PC-9 (cell line): Measurements from ENCODE around the gene LCN10. TPM values are rescaled to one million over a fixed set of nuclear protein-coding genes. Genes with fewer than 3 reads are reported as not detected.

Source experiments
- BruUV-seq: library from RNA; stranded (reverse); fragments of 400-500 nt; replicated peaks from 2 replicates; lab custom pipeline; 2021; lab: Mats Ljungman, UMichigan
- CTCF ChIA-PET: fragments of 300-600 bp; sonication (Branson Sonifier 250); formaldehyde crosslinking; loops from one replicate; lab custom pipeline; 2022; ENCODE audit warnings: antibody characterized with exemption; lab: Charles Lee
- POLR2A ChIA-PET: fragments of 300-600 bp; sonication (Branson Sonifier 250); formaldehyde crosslinking; loops from one replicate; lab custom pipeline; 2022; ENCODE audit warnings: antibody characterized with exemption; ENCODE audit not compliant: unreplicated experiment; lab: Charles Lee
- DNase-seq, 2 experiments: peaks; one replicate each; pipeline versions ENCODE4 v3.0.0 to v3.0.0-alpha.2; 2015 to 2022; ENCODE audit warnings: mixed read lengths in 1 of 2
- H2AFZ ChIP-seq: fragments of 200-600 bp; sonication (generic); 2 replicates; pipeline ENCODE4 v1.8.1; 2017; ENCODE audit warnings: antibody characterized with exemption
- H3F3A ChIP-seq: fragments of 200-600 bp; sonication (generic); 2 replicates; pipeline ENCODE4 v1.8.1; 2017; ENCODE audit warnings: antibody characterized with exemption, mild to moderate bottlenecking, low read depth; ENCODE audit not compliant: insufficient read depth
- H3K27ac ChIP-seq: fragments of 200-600 bp; sonication (generic); 2 replicates; pipeline ENCODE4 v1.6.1; 2016; ENCODE audit warnings: mixed run types
- H3K27me3 ChIP-seq: fragments of 200-600 bp; sonication (generic); 2 replicates; pipeline ENCODE4 v1.6.1; 2016; ENCODE audit warnings: low read depth, mixed run types; ENCODE audit not compliant: insufficient read depth
- H3K36me3 ChIP-seq: fragments of 200-600 bp; sonication (generic); 2 replicates; pipeline ENCODE4 v1.6.1; 2016; ENCODE audit warnings: low read depth, mixed run types
- H3K4me1 ChIP-seq: fragments of 200-600 bp; sonication (generic); replicated peaks from 2 replicates; pipeline ENCODE4 v1.6.1; 2016; ENCODE audit warnings: mixed run types; ENCODE audit not compliant: insufficient read depth
- H3K4me2 ChIP-seq: fragments of 200-600 bp; sonication (generic); 2 replicates; pipeline ENCODE4 v1.6.1; 2017; ENCODE audit warnings: mixed run types
- H3K4me3 ChIP-seq: fragments of 200-600 bp; sonication (generic); 2 replicates; pipeline ENCODE4 v1.6.1; 2016; ENCODE audit warnings: mixed run types
- H3K79me2 ChIP-seq: fragments of 200-600 bp; sonication (generic); 2 replicates; pipeline ENCODE4 v1.6.1; 2017; ENCODE audit warnings: low read depth, mixed run types
- H3K9me2 ChIP-seq: fragments of 200-600 bp; sonication (generic); 2 replicates; pipeline ENCODE4 v1.8.1; 2017; ENCODE audit warnings: mild to moderate bottlenecking; ENCODE audit not compliant: insufficient read depth
- H3K9me3 ChIP-seq: fragments of 200-600 bp; sonication (generic); 2 replicates; pipeline ENCODE4 v1.8.1; 2016; ENCODE audit warnings: low read depth; ENCODE audit not compliant: insufficient read depth
- H4K20me1 ChIP-seq: fragments of 200-600 bp; sonication (generic); 2 replicates; pipeline ENCODE4 v1.8.1; 2017; ENCODE audit not compliant: insufficient read depth
- CTCF ChIP-seq: fragments of 200-600 bp; sonication (generic); conservative IDR thresholded peaks from 2 replicates; pipeline ENCODE4 v1.6.1; 2017; ENCODE audit warnings: mixed run types, antibody characterized with exemption, mild to moderate bottlenecking, moderate library complexity
- EZH2 ChIP-seq: fragments of 200-600 bp; sonication (generic); IDR thresholded peaks from 2 replicates; pipeline ENCODE4 v1.8.0; 2017; ENCODE audit warnings: antibody characterized with exemption, low read depth
- intact Hi-C: fragments of 100-400 bp; cut with micrococcal nuclease; formaldehyde crosslinking; loops from one replicate; pipeline ENCODE4 v1.10.0; 2022; ENCODE audit not compliant: unreplicated experiment
- total RNA-seq: library from RNA; stranded (reverse); gene quantifications from 2 replicates; pipeline ENCODE4 v1.2.3, GENCODE V29; 2021

Gene LCN10
- total RNA-seq, 1 experiment from 2014 or later: 0.94 TPM

DNA sequence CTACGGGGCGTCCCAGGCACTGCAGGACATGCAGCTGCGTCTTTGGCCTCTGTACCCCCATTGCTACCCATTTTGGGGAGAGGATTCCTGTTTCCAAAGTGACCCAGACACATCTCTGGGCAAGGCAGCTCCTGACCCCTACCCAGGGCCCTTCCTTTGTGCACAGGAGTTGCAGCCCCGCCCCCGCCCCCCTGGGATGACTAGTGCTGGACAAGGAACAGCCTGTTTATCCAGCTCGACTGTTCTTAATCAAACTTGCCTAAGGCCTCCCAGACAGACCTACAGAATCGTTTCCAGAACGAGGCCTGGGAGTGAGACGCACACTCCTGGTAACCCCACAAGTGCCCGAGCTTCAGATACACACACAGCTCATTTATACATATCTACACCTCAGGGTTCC lies 17.1 kb downstream of the LCN10 start:
- peaks cover 79% of the 10 kb centered on the region for H3F3A ChIP-seq
- no peak overlapping the region for H2AFZ ChIP-seq
- CTCF ChIA-PET: no interaction called here
- H3K9me3 ChIP-seq: no peaks in the 10 kb centered on the region
- intact Hi-C loops: loop anchor here (2.0 to 10.0 kb wide), 2 partner anchors 31 to 51 kb away; no protein-coding TSS in a partner anchor
- peak overlapping the region; percentile 98 for H3K4me2 ChIP-seq
- peaks cover 27% of the 10 kb centered on the region for H3K4me1 ChIP-seq
- H3K4me3 ChIP-seq: peak overlapping the region; percentile 99; the same call in 1 of the 2 replicates
- peaks cover 34% of the 10 kb centered on the region for H3K36me3 ChIP-seq
- no peak for TF ChIP-seq EZH2
- no peak for TF ChIP-seq CTCF
- peaks cover 61% of the 10 kb centered on the region for H3K79me2 ChIP-seq
- DNase-seq: no peak
- peak overlapping the region; percentile 17; the same call in 1 of the 2 replicates for H3K27ac ChIP-seq
- BruUV-seq: no TSS peak
- no peaks in the 10 kb centered on the region for H3K9me2 ChIP-seq
- no peaks in the 10 kb centered on the region for H3K27me3 ChIP-seq
- peaks cover 68% of the 10 kb centered on the region for H4K20me1 ChIP-seq
- POLR2A ChIA-PET: interaction anchor here (0.6 kb wide), 2 partner anchors 49 to 222 kb away, joined by 3 to 4 read pairs; no protein-coding TSS in a partner anchor

DNA sequence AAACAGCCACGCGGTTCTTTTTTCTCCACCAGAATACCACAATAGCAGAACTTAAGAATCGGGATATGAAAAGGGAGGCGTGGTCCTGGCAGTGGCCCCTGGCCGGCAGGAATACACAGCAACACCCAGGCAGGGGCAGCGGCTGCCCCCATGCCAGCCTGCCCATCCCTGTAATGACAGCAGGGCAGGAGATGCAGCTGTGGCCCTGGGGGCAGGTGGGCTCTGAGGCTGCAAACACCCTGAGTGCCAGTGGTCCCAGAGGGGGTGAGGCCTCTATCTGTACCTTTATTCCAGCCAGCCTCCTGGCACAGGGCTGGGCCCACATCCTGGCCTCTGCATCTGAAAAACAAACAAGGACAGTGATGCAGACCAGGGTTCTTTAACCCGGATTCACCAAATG lies 18.0 kb downstream of the LCN10 start:
- Histone ChIP-seq H3K27ac (no peak overlapping the region), H3K27me3 (no peaks in the 10 kb centered on the region), H4K20me1 (peaks cover 72% of the 10 kb centered on the region), H3K9me3 (no peaks in the 10 kb centered on the region), H3K4me2 (0 out of 2 replicates have a peak overlapping the region, but pooled peaks have one; percentile 7), H3K9me2 (no peaks in the 10 kb centered on the region), H3K4me1 (peaks cover 27% of the 10 kb centered on the region), H3F3A (peaks cover 75% of the 10 kb centered on the region), H3K36me3 (peaks cover 34% of the 10 kb centered on the region), H3K79me2 (peaks cover 53% of the 10 kb centered on the region), H2AFZ (no peak overlapping the region), H3K4me3 (no peak overlapping the region)
- intact Hi-C loops: loop anchor here (10.0 kb wide), 1 partner anchor 50 kb away; no protein-coding TSS in a partner anchor
- ChIA-PET POLR2A (no interaction called here), CTCF (no interaction called here)
- BruUV-seq: no TSS peak
- no peak for DNase-seq
- TF ChIP-seq CTCF (no peak), EZH2 (no peak)

DNA sequence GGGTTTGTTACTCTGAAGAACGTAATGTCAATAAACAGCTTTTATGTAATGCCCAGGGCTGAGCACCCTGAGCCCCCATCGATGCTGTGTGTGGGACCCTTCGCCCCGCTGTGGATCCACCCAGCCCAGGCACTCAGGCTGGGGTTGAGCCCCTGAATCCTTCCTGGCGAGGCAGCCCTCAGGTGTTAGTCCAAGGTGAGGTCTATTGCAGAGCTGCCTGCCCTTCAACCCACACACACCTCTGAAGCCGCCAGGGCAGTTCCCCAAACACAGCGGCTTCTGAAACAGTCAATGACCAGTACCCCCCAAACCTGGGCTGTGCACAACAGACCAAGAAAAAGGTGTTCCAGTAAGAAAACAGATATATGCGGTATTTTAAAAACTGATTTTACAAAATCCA lies 18.8 kb downstream of the LCN10 start:
- Histone ChIP-seq H3K4me2 (no peak overlapping the region), H3K4me3 (no peak overlapping the region), H3K27me3 (no peaks in the 10 kb centered on the region), H3K36me3 (peaks cover 34% of the 10 kb centered on the region), H3F3A (peaks cover 73% of the 10 kb centered on the region), H2AFZ (no peak overlapping the region), H3K9me2 (no peaks in the 10 kb centered on the region), H4K20me1 (peaks cover 72% of the 10 kb centered on the region), H3K27ac (no peak overlapping the region), H3K4me1 (peaks cover 20% of the 10 kb centered on the region), H3K9me3 (no peaks in the 10 kb centered on the region), H3K79me2 (peaks cover 45% of the 10 kb centered on the region)
- TF ChIP-seq EZH2 (no peak), CTCF (no peak)
- no TSS peak for BruUV-seq
- CTCF ChIA-PET: interaction anchor here (0.5 kb wide), 1 partner anchor 162 kb away, joined by 3 read pairs; the partner anchor contains the start of gene TRAF2
- intact Hi-C loops: loop anchor here (10.0 kb wide), 1 partner anchor 49 kb away; no protein-coding TSS in a partner anchor
- POLR2A ChIA-PET: no interaction called here
- DNase-seq: no peak
